Adipose tissue (tissue), 3 donors: ENCODE measurements around the gene EIF4A3. TPM values are rescaled to one million over a fixed set of nuclear protein-coding genes. Genes with fewer than 3 reads are reported as not detected.

Experiments used
- H3K27ac ChIP-seq: one replicate; pipeline ENCODE4 v1.5.1; 2013; ENCODE audit warnings: low read depth, low read length
- WGBS, 3 donors: extraction: QIAGEN DNeasy Blood & Tissue Kit; methylation state at CpG; one replicate each; pipeline ENCODE4 v1.1.7; 2013; 5-methylcytosine and 5-hydroxymethylcytosine counted together
- polyA plus RNA-seq, 3 donors: library from polyadenylated mRNA; stranded (reverse); fragments of 200-250 nt; gene quantifications; one replicate each; pipeline ENCODE4 v1.2.3, GENCODE V29; 2013
- donor health status: healthy with polysubstance abuse.
- donor health status: Bipolar disorder and iron deficiency.
- donor health status: healthy.

Gene EIF4A3
- polyA plus RNA-seq, 3 donors = 31.3 to 167 (median 94.1) TPM

DNA sequence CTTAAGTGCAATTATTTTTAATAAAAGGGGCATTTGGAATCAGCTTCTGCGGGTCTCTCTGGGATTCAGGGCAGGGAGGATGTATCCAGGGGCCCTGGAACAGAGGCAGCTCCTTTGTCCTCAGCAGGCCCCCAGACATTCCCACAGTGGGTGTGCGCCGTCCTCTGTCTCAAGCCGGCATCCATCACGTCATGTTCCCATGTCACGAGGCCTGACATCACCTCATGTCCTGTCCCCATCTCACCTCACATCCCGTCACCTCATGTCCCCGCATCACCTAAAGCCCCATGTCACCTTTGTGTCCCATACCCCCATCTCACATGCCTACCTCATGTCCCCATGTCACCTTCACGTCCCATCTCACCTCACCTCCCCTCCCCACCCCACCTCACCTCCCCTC lies 27.1 kb downstream of the EIF4A3 start:
- 90 to 94% (median 90%) methylated on average over 9 of the region's 9 CpGs for WGBS, 3 donors

GRCh38 chr17:80119271-80119791 lies 27.6 kb downstream of the EIF4A3 start:
- 92 to 95% (median 94%) methylated on average over 23 to 24 of the region's 24 CpGs for WGBS, 3 donors
- H3K27ac ChIP-seq = no peak overlapping the region

More for the DNA sequence above, 27.1 kb downstream of the EIF4A3 start:
- no peak overlapping the region for H3K27ac ChIP-seq

GRCh38 chr17:80118601-80119270 lies 28.2 kb downstream of the EIF4A3 start:
- H3K27ac ChIP-seq = no peak overlapping the region
- 89 to 93% (median 92%) methylated on average over 34 to 35 of the region's 35 CpGs for WGBS, 3 donors

DNA sequence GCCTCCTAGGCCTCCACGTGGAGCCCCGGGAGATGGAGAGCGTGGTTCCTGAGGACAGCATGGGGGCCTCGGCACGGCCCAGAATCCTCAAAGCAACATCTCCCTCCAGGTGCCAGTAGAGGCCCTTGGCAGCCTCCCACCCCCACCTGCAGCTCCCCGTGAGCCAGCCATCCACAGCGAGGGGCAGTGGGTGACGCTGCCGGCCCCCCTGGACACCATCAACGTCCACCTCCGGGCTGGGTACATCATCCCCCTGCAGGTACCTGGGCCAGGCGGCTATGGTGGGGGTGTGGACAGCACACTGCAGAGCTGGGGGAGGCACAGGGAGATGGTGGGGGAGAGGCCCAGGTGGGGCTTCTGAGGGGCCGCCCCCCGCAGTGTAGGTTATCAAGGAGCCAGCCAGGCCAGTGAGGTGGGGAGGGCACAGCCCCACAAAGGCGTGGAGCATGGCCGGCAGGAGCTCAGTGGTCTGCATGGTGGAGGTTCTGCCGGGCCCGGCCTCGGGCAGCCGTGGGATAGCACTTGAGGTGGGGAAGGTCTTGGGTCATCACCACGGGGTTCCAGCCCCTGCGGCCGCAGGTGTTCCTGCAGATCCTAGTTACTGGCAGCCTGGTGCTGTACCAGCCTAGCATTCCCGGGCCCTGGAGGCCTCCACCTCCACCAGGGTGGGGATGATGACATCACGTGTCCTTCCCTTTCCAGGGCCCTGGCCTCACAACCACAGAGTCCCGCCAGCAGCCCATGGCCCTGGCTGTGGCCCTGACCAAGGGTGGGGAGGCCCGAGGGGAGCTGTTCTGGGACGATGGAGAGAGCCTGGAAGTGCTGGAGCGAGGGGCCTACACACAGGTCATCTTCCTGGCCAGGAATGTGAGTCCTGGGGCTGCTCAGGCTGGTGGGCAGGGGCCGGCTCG lies 29.2 kb downstream of the EIF4A3 start:
- 88 to 90% (median 89%) methylated on average over 31 of the region's 31 CpGs for WGBS, 3 donors
- no peak overlapping the region for H3K27ac ChIP-seq

DNA sequence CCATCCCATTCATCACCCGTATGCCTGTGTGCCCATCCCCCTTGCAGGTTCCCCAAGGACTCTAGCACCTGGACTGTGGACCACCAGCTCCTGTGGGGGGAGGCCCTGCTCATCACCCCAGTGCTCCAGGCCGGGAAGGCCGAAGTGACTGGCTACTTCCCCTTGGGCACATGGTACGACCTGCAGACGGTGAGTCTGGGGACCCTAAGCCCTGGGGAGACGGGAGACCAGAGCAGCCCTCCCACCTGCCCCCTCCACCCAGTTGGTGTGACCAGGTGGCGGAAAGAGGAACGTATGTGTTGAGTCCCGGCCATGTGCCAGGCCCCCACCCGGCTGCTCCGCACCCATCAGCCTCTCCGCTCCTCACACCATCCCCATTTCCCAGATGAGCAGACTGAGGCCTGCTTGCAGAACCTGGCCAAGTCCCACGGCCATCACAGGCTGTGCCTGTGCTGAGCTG lies 30.0 kb downstream of the EIF4A3 start:
- WGBS, 3 donors = 90 to 92% (median 92%) methylated on average over 13 of the region's 13 CpGs
- no peak overlapping the region for H3K27ac ChIP-seq

DNA sequence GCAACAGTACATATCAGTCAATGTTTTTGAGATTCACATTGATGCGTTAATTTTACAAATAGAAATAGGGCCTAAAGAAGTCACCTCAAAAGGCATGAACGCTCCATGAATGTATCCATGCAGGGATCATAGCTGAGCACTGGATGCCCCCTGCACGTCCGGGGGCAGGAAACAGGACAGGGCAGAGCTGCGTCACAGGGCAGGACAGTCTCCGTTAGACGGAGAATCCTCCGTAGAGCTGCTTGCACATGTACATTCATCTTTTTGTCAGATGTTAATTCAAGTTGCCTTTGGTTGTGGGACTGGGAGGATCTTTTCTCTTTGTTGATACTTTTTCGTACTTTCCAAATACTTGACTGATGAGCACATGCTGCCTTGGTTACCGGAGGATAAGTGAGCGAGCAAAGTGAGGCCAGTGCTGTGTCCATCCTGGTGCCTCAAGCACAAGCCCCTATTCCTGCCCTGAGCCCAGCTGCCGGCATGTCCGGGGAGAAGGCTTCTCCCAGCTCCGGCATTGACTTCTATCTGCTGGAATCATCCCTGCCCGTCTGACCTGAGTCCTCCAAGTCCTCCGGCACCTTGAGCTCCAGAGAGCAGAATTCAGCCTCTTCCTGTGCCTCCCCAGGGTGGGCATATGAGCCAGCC lies 30.5 kb downstream of the EIF4A3 start:
- H3K27ac ChIP-seq = no peak overlapping the region
- 79 to 90% (median 87%) methylated on average over 16 of the region's 16 CpGs for WGBS, 3 donors

DNA sequence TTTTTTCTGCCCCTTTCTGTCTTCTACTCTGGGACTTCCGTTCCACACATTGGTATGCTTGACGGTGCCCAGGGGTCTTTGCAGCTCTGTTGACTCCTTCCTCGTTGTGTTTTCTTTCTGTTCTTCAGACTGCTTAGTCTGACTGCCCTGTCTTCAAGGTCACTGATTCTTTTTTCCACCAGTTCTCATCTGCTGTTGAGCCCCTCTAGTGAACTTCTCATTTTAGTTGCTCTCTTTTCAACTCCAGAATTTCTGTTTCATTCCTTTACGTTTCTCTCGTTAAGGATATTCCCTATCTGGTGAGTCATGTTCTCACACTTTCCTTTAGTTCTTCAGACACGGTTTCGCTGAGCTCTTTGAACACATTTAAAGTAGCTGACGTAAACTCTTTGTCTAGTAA lies 31.8 kb downstream of the EIF4A3 start:
- H3K27ac ChIP-seq = no peak overlapping the region
- WGBS, 3 donors = 91 to 94% (median 93%) methylated on average over 8 of the region's 8 CpGs

DNA sequence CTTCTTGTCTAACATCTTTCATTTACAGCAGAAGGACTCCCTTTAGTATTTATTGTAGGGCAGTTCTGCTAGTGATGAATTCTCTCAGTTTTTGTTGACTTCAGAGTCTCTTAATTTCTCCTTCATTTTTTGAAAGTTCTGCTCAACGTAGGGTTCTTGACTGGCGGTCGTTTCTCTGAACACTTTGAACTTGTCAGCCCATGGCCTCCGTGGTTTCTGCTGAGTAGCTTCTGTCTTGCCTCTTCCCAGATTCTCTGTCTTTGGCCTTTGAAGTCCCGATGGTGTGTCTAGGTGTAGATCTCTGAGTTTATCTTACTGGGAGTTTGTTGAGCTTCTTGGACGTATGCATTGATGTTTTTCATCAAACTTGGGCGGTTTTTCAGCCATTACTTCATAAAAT lies 32.2 kb downstream of the EIF4A3 start:
- 86 to 88% (median 88%) methylated on average over 7 of the region's 7 CpGs for WGBS, 3 donors
- no peak overlapping the region for H3K27ac ChIP-seq

GRCh38 chr17:80113033-80113484 lies 33.9 kb downstream of the EIF4A3 start:
- no peak overlapping the region for H3K27ac ChIP-seq
- 85 to 93% (median 92%) methylated on average over 16 to 20 of the region's 20 CpGs for WGBS, 3 donors

DNA sequence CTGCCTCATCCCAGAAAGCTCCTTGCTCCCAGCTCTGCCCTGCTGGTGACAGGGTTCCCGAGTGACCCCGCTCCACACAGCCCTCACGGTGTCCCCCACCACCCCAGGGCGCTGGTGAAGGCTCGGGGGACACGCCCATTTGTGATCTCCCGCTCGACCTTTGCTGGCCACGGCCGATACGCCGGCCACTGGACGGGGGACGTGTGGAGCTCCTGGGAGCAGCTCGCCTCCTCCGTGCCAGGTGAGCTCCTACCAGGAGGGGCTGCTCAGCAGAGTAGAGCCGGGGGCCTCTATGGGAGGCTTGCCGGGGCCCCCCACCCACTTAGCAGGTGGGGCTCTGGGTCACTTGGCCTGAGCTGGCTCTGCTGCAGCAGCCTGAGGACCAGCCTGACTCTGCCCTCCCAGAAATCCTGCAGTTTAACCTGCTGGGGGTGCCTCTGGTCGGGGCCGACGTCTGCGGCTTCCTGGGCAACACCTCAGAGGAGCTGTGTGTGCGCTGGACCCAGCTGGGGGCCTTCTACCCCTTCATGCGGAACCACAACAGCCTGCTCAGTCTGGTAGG lies 34.4 kb downstream of the EIF4A3 start:
- WGBS, 3 donors = 89 to 94% (median 94%) methylated on average over 19 to 24 of the region's 24 CpGs
- no peak overlapping the region for H3K27ac ChIP-seq

GRCh38 chr17:80111702-80112470 lies 35.0 kb downstream of the EIF4A3 start:
- WGBS, 3 donors = 86 to 95% (median 91%) methylated on average over 24 to 26 of the region's 26 CpGs
- H3K27ac ChIP-seq = no peak overlapping the region

DNA sequence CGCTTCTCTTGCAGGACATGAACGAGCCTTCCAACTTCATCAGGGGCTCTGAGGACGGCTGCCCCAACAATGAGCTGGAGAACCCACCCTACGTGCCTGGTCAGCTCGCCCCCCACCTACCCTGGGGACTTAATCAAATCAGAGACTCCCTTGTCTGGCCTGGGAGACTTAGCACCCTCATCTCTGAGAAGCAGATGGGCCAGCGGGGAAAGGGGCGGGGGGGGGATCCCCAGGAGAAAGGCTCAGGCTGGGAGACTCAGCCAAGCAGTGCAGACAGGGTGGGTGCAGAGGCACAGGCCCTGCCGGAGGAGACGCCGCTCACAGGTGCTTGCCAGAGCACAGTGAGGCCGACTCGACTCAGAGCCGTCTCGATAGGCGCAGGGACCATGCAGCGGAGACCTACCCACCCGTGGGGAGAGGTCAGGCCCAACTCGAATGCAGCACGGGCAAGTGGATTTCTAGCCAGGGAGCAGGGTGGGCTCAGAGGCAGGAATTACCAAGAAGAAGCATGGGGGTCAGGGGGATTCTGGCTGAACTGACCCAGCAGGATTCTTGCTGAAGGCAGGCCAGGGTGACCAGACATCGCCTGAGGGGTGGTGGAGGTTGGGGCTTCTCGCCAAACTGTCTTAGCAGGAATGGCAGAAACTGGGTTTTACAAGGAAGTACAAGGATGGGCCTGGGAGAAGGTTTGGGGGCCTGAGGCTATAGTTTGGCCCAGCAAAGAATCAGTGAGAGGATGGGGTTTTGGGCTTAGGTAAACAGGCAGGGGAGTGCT lies 35.8 kb downstream of the EIF4A3 start:
- 89 to 94% (median 92%) methylated on average over 21 of the region's 21 CpGs for WGBS, 3 donors
- H3K27ac ChIP-seq = no peak overlapping the region

- H3K27ac ChIP-seq = no peak overlapping the region
- WGBS, 3 donors = 79 to 84% (median 82%) methylated on average over 9 of the region's 9 CpGs
Measured at GRCh38 chr17:80110447-80110812, 36.5 kb downstream of the EIF4A3 start.

GRCh38 chr17:80109713-80110446 lies 37.0 kb downstream of the EIF4A3 start:
- H3K27ac ChIP-seq = no peak overlapping the region
- WGBS, 3 donors = 89 to 92% (median 90%) methylated on average over 29 to 30 of the region's 30 CpGs

- H3K27ac ChIP-seq = no peak overlapping the region
- WGBS, 3 donors = 80 to 89% (median 86%) methylated on average over 13 of the region's 13 CpGs
Measured at GRCh38 chr17:80109066-80109660, 37.8 kb downstream of the EIF4A3 start.
